ENCODE data around the gene CACNA1C.

DNA sequence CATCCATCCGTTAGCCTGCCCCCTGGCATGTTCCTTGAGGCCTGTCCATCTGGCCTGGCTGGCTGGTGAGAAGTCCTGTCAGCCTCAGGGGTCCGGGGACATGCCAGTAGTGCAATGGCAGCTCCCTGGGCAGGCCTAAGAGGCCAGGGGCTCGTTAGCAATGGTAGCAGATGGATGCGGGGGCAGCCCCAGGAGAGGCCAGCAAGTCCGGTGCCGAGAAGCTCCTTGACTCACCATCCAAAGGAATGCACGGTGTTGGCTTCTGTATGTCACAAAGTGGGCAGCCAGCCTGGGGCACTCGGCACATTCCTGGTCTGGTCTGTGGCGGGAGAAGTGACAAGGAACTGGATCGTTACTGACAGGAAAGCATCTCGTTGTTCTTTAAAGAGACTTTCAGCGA, 319.9 kb downstream of the CACNA1C start:
- TF ChIP-seq, protein P1, sequence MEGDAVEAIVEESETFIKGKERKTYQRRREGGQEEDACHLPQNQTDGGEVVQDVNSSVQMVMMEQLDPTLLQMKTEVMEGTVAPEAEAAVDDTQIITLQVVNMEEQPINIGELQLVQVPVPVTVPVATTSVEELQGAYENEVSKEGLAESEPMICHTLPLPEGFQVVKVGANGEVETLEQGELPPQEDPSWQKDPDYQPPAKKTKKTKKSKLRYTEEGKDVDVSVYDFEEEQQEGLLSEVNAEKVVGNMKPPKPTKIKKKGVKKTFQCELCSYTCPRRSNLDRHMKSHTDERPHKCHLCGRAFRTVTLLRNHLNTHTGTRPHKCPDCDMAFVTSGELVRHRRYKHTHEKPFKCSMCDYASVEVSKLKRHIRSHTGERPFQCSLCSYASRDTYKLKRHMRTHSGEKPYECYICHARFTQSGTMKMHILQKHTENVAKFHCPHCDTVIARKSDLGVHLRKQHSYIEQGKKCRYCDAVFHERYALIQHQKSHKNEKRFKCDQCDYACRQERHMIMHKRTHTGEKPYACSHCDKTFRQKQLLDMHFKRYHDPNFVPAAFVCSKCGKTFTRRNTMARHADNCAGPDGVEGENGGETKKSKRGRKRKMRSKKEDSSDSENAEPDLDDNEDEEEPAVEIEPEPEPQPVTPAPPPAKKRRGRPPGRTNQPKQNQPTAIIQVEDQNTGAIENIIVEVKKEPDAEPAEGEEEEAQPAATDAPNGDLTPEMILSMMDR (conservative IDR thresholded peaks at IDR 0.05; ENCODE audit: low read length): no peak
- no peak for TF ChIP-seq EZH2phosphoT487 (IDR thresholded peaks at IDR 0.05; ENCODE audit: borderline replicate concordance, low read depth, low read length)
